ENCODE results near the gene CYP27C1.

DNA sequence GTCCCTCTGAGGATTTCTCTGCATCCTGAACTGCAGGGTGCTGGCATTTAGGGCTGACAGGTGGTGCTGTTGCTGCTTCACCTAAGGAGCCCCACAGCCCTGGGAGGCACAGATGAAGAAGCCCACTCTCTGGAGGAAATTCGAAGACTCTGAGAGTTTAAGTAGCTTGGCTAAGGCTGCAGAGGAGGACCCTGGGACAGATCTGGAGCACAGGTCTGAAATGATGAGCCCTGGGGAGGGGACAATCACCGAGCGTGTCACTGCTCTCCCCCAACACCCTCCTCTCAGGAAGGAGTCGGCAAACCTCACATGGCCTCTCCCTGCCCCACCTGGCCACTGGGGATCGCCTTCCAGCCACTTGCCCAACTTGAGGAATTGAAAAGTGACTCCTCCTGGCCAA is 18.6 kb downstream of the CYP27C1 start:
- TF ChIP-seq POLR2A (conservative IDR thresholded peaks at IDR 0.05) (no peak), CTCF (IDR thresholded peaks at IDR 0.05 in 2 of 3, conservative IDR thresholded peaks at IDR 0.05 in 1 of 3; ENCODE audit: insufficient read depth in 2 of 3, low read depth in 1 of 3, low read length in 3 of 3) (no peak), SRF (CRISPR knock-in tag; IDR thresholded peaks at IDR 0.05) (no peak), ZBTB7A (IDR thresholded peaks at IDR 0.05; ENCODE audit: borderline replicate concordance, control insufficient read depth, low read depth, low read length) (no peak)
